GM18858 (cell line): Measurements from ENCODE around the gene ATXN1.
"Not testable (repeated sequence)": the region's sequence is repeated elsewhere in the genome, so short reads cannot be mapped to it uniquely, and the experiment has no call there.

Experiments
- ATAC-seq: cut with Tn5 transposase; IDR thresholded peaks from one replicate; pipeline ENCODE4 v1.9.1; 2021; ENCODE audit not compliant: unreplicated experiment

Gene ATXN1

GRCh38 chr6:16704401-16705045 is 56.7 kb downstream of the ATXN1 start:
- ATAC-seq = peak; percentile 47

- not testable (repeated sequence) for ATAC-seq
These were observed 58.5 kb downstream of the ATXN1 start for GRCh38 chr6:16702627-16703378.

GRCh38 chr6:16700916-16701234 is 60.4 kb downstream of the ATXN1 start:
- no peak for ATAC-seq

DNA sequence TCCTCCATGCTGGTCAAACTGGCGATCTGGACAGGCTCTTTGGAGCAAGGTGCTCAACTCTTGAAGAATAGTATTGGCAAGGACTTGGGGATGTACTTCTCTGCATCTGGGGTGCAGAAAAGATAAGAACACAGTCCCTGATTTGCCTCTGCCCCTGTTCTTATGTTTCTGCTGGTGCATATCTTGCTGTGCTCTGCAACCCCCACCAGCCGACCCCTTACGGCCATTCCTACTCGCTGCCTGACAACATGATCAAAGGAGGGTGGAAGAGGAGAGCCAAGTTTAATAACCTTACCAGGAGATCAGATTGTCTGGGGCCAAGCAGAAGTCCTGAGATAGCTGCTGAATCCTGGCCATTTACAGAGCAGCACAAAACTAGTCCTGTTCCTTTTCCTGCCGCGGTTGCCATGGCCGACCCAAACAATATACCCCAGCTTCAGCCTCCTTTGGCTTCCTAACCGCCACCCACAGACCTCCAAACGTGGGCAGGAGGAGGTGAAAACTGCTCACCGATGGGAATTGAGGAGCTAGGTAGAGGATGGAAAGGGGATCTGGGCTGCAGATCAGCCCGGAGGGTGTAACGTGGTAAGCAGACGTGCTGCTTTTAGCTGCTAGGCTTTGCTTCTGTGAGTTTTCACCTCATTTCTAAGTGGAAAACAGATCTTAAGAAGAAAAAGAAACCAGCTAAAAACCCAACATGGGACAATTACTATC is 60.9 kb downstream of the ATXN1 start:
- no peak for ATAC-seq

DNA sequence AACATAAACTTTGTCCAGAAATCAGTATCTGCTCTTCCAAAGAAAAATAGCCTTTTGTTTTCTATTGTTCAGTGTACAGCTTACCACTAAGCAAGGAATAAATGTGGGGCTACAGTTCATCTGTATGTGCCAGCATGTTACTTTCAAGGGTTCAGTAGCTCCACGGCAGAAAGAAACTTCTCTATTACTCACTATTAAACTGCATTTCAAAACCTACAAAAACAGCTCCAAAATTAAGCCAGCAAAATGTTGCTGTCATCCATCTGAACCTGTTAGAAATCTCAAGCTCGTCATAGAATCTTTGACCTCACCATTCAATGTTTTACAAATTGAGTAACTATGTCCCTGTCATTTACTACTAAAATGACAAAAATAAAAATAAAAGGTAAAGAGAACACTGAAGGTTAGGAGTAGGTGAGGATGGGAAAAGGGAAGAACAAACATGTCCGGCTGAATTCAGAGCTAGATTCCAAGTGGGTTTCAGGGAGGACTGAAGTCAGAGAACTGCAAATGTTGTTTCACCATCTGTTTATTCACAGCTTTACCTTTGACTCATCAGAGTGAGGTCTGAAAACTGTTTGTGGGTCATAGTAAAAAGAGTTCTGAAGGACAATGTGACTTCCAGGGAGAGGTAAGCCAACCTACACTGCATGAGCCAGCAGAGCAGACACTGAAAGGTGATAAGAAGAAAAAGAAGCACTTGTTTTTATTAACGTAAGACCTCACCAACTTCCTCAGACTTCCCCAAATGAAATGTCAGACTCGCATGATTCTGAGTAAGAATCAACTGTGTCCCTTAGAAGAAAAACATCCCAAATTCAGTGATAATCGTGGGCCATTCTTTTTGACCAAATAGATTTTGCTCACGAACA is 62.0 kb downstream of the ATXN1 start:
- no peak for ATAC-seq

DNA sequence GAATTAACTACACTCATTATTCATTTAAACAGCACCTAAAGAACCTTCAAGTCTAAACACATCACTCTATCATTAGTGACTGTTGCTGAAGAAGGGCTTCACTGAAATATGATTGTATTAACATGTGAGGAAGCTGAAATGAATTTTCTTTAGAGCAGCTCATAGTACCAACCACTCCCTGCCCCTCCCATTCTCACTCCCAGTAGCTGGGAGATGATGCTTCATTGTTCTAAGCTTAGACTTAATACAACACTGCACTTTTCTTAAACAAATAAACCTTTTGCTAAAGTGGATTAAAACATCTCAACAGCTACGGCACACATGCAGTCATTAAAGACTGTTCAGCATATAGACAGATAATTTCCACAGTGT is 63.1 kb downstream of the ATXN1 start:
- ATAC-seq = no peak

GRCh38 chr6:16697437-16698161 is 63.7 kb downstream of the ATXN1 start:
- ATAC-seq = no peak

- ATAC-seq = no peak
These were observed 64.8 kb downstream of the ATXN1 start for GRCh38 chr6:16696496-16696895.

GRCh38 chr6:16694781-16695578 is 66.3 kb downstream of the ATXN1 start:
- peak; percentile 60 for ATAC-seq

DNA sequence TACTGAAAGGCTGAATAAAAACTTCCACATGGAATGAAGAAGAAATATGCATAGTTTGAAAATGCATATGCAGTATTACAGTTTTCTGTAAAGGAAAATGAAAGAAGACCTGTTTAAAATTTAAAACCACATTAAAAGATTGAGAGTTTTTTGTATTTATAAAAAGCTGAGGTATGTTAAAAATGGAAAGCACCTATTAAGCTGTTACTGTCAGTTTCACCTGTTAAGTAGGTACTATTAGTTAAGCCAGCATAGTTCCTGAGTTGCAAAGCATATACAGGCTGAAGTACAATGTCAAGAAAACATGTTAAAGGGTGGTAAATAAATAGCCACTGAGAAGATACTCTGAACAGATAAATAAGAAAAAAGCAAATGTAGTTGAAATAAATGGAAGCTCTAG is 69.9 kb downstream of the ATXN1 start:
- no peak for ATAC-seq

GRCh38 chr6:16690608-16691142 is 70.6 kb downstream of the ATXN1 start:
- peak; percentile 61 for ATAC-seq

DNA sequence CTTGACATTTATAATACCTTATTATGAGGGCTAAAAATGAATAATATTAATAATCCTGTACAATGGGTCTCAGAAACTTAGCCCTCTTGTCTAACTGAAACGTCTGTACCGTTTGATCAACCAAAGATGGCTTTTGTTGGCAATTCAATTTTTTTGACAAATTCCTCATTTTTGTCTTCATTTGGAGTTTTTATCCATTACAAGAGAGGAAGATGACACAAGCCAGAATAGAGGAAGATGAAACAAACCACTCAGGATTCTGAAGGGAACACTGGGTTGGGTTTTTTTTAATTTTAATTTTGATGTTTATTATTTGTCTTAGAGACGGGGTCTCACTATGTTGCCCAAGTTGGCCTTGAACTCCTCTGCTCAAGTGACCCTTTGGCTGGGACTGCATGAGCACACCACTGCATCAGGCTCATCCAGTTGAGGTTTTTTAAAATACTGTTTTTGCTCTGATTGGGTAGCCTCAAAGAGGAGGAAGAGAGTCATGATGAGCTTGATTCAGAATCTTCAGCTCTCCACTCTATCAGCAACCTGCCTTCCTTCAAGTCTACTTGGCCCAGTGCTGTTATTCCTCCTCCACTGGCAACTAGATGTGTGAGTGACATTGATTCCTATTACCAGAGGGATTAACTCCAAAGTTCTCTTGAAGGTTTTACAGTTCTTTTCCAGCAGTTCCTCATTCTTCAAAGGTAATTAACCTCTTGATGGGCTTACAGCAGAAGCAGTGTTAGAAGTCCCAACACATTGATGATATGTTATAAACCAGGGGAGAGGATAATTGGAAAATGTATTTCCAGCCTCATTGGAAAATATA is 71.3 kb downstream of the ATXN1 start:
- no peak for ATAC-seq

DNA sequence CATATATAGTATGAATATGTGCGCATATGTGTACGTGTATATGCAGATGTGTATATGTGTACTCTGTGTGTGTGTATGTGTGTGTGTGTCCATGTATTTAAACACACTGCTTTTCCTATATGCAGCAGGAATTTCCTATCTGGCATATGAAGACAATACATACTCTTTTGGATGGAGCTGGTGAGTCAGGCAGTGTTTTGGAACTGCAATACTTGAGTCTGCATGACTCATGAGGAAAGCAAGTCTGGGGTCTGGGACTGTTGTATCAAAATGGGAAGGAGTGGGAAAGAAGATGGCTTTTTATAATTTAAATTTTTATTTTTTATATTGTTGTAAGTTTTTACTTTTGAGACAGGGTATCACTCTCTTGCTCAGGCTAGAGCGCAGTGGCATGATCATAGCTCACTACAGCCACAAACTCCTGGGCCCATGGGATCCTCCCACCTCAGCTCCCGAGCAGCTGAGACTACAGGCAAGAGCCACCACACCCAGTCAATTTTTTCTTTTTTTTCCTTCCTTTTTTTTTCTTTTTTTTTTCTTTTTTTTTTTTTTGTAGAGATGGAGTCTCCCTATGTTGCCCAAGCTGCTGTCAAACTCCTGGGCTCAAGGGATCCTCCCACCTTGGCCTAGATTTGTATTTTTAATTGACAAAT is 72.2 kb downstream of the ATXN1 start:
- ATAC-seq = no peak

- ATAC-seq = no peak
These were observed 72.8 kb downstream of the ATXN1 start for GRCh38 chr6:16688436-16688835.

DNA sequence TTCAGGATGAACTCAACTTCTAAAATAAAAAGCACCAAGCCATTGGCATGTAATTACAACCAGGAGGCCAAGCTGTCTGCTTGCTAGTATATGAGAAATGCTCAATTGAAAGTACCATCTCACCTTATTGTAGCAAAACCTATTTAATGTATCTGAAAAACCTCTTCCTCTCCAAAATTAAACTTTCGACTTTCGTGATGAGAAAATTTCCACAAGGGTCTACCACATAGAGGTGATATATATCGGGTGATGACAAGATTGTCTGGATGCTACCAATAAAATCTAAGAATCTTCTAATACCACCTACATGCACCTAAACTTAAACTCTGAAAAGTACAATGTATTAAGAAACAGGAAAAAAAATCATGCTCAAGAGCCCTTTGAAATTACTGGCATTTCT is 74.2 kb downstream of the ATXN1 start:
- no peak for ATAC-seq

- peak; percentile 56 for ATAC-seq
These were observed 76.2 kb downstream of the ATXN1 start for GRCh38 chr6:16684896-16685554.

- ATAC-seq = no peak
These were observed 77.0 kb downstream of the ATXN1 start for GRCh38 chr6:16684195-16684689.
